Calu3 (cell line): ENCODE measurements around the gene CD99L2. TPM values are rescaled to one million over a fixed set of nuclear protein-coding genes. Genes with fewer than 3 reads are reported as not detected.

Experiments
- BruUV-seq: library from RNA; stranded (reverse); fragments of 400-500 nt; replicated peaks from 2 replicates; lab custom pipeline; 2021; lab: Mats Ljungman, UMichigan
- CTCF ChIA-PET: fragments of 300-600 bp; sonication (Branson Sonifier 250); formaldehyde crosslinking; loops from one replicate; lab custom pipeline; 2022; ENCODE audit warnings: antibody characterized with exemption; lab: Charles Lee
- DNase-seq: peaks from one replicate; pipeline ENCODE4 v3.0.0; 2022
- H3K27ac Mint-ChIP-seq: one replicate; pipeline ENCODE4 v1.8.0; 2022; ENCODE audit warnings: mixed read lengths; ENCODE audit not compliant: unreplicated experiment
- H3K27me3 Mint-ChIP-seq: one replicate; pipeline ENCODE4 v1.8.0; 2022; ENCODE audit warnings: mixed read lengths; ENCODE audit not compliant: unreplicated experiment
- H3K36me3 Mint-ChIP-seq: one replicate; pipeline ENCODE4 v1.8.0; 2022; ENCODE audit warnings: mild to moderate bottlenecking, moderate library complexity, mixed read lengths; ENCODE audit not compliant: insufficient read depth, unreplicated experiment
- H3K4me1 Mint-ChIP-seq: one replicate; pipeline ENCODE4 v1.8.0; 2022; ENCODE audit warnings: mild to moderate bottlenecking, low read depth, mixed read lengths; ENCODE audit not compliant: unreplicated experiment
- H3K4me3 Mint-ChIP-seq: one replicate; pipeline ENCODE4 v1.8.0; 2022; ENCODE audit warnings: mild to moderate bottlenecking, low read depth, moderate library complexity, mixed read lengths; ENCODE audit not compliant: unreplicated experiment
- H3K9me3 Mint-ChIP-seq: one replicate; pipeline ENCODE4 v1.8.0; 2022; ENCODE audit warnings: low read depth, mixed read lengths; ENCODE audit not compliant: unreplicated experiment
- intact Hi-C: fragments of 100-400 bp; cut with micrococcal nuclease; formaldehyde crosslinking; loops from one replicate; pipeline ENCODE4 v1.10.0; 2022; ENCODE audit not compliant: unreplicated experiment
- total RNA-seq: library from RNA; stranded (reverse); gene quantifications from 2 replicates; pipeline ENCODE4 v1.2.3, GENCODE V29; 2022
- TF ChIP-seq, protein P1 (sequence below): fragments of 200-600 bp; IDR thresholded peaks from one replicate; pipeline ENCODE4 v1.8.0; 2022; ENCODE audit warnings: antibody characterized with exemption; ENCODE audit not compliant: unreplicated experiment

The CD99L2 gene
- total RNA-seq, 1 experiment from 2014 or later, result 21.1 TPM

DNA sequence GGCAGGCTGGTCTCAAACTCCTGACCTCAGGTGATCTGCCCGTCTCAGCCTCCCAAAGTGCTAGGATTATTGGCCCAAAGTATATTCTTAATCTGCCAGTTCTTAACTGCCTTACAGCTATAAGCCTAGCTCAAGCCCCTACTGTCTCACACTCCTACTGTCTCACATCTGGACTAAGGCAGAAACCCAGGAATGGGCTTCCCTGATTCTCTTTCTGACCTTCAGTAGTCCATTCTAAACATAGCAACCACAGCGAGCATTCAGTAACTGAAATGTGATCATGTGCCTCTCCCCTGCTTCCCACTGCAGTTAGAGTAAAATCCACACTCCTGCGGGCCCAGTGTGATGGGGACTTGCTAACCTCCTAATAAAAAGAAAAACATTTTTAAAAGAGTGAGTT, 146.3 kb downstream of the CD99L2 start:
- peaks cover 7% of the 10 kb centered on the region for H3K36me3 Mint-ChIP-seq
- no TSS peak for BruUV-seq
- CTCF ChIA-PET, result interaction anchor here (0.7 kb wide), 1 partner anchor 8 kb away, joined by 3 read pairs; no protein-coding TSS in a partner anchor
- no peaks in the 10 kb centered on the region for H3K27me3 Mint-ChIP-seq
- no peaks in the 10 kb centered on the region for H3K4me1 Mint-ChIP-seq
- TF ChIP-seq, protein P1, sequence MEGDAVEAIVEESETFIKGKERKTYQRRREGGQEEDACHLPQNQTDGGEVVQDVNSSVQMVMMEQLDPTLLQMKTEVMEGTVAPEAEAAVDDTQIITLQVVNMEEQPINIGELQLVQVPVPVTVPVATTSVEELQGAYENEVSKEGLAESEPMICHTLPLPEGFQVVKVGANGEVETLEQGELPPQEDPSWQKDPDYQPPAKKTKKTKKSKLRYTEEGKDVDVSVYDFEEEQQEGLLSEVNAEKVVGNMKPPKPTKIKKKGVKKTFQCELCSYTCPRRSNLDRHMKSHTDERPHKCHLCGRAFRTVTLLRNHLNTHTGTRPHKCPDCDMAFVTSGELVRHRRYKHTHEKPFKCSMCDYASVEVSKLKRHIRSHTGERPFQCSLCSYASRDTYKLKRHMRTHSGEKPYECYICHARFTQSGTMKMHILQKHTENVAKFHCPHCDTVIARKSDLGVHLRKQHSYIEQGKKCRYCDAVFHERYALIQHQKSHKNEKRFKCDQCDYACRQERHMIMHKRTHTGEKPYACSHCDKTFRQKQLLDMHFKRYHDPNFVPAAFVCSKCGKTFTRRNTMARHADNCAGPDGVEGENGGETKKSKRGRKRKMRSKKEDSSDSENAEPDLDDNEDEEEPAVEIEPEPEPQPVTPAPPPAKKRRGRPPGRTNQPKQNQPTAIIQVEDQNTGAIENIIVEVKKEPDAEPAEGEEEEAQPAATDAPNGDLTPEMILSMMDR, result no peak
- H3K4me3 Mint-ChIP-seq, result no peak overlapping the region
- DNase-seq, result no peak
- intact Hi-C loops, result no loop called here
- H3K27ac Mint-ChIP-seq, result no peak overlapping the region
- no peaks in the 10 kb centered on the region for H3K9me3 Mint-ChIP-seq

DNA sequence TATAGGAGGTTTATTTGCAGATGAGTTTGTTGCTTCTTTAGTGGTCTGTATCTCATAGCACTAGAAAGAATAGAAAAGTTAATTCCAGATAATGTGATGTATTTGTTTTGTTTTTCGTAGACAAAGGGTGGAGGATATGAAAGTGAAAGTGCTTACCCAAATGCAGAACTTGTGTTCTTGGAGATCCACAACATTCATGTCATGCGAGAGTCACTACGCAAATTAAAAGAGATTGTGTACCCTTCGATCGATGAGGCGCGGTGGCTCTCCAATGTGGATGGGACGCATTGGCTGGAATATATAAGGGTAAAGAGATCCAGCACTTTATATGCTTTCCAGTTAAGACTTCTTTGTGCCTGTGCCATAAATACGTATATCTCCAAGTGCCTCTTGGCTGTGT, 162.0 kb downstream of the CD99L2 start:
- H3K4me3 Mint-ChIP-seq, result no peak overlapping the region
- BruUV-seq, result no TSS peak
- H3K9me3 Mint-ChIP-seq, result no peaks in the 10 kb centered on the region
- H3K27me3 Mint-ChIP-seq, result no peaks in the 10 kb centered on the region
- H3K4me1 Mint-ChIP-seq, result no peaks in the 10 kb centered on the region
- CTCF ChIA-PET, result no interaction called here
- H3K27ac Mint-ChIP-seq, result no peak overlapping the region
- TF ChIP-seq, protein P1, result no peak
- intact Hi-C loops, result no loop called here
- peaks cover 47% of the 10 kb centered on the region for H3K36me3 Mint-ChIP-seq
- no peak for DNase-seq

DNA sequence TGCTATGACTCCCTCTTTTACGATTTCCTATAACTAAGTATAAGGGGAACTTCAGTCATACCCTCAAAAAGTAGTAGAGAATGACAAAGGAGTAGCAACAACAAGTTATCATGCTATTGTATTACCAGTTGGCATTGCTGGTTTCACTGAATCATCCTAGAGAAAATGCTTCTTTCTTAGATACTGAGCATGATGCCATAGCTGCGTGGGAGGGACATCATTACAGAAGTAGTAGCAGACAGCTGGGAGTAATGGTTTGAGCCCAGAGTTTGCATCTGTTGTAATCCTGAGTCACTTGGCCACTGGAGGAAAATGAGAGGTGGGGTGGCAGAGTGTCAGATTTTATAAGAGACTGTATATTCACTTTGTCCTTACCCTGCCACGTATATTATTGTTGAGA, 166.7 kb downstream of the CD99L2 start:
- H3K27ac Mint-ChIP-seq, result no peak overlapping the region
- TF ChIP-seq, protein P1, result no peak
- no peak for DNase-seq
- peaks cover 22% of the 10 kb centered on the region for H3K36me3 Mint-ChIP-seq
- CTCF ChIA-PET, result no interaction called here
- no TSS peak for BruUV-seq
- no peaks in the 10 kb centered on the region for H3K4me1 Mint-ChIP-seq
- H3K4me3 Mint-ChIP-seq, result no peak overlapping the region
- intact Hi-C loops, result no loop called here
- H3K27me3 Mint-ChIP-seq, result no peaks in the 10 kb centered on the region
- no peaks in the 10 kb centered on the region for H3K9me3 Mint-ChIP-seq

DNA sequence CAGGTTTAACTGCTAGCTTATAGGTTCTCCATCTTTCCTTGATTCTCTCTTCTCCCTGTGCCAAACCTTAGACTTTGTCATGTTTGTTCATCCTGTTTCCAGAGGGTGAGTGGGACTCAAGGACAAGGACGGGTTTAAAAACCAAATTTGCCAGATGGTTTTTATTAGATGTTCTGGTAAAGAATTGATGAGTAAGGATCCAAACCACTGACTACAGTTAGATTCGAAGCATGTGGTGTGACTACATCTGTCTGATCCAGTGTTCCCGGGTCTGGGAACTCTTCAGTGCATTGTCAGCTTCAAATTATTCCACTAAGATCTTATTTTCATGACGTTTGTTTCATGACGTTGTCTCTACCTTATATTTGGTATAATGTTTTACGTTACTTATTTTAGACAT, 167.7 kb downstream of the CD99L2 start:
- no TSS peak for BruUV-seq
- CTCF ChIA-PET, result no interaction called here
- no peak for DNase-seq
- Mint-ChIP-seq H3K4me1 (no peaks in the 10 kb centered on the region), H3K4me3 (no peak overlapping the region), H3K27me3 (no peaks in the 10 kb centered on the region), H3K27ac (no peak overlapping the region), H3K36me3 (peaks cover 17% of the 10 kb centered on the region), H3K9me3 (no peaks in the 10 kb centered on the region)
- TF ChIP-seq, protein P1, result no peak
- intact Hi-C loops, result no loop called here
